22Rv1 (cell line): Measurements from ENCODE around the gene PPM1J.

Experiments used
- H3K27ac ChIP-seq: fragments of 450-650 bp; 2 replicates; pipeline ENCODE4 v1.5.1; 2017
- ZFX ChIP-seq: fragments of 450-650 bp; IDR thresholded peaks from 2 replicates; pipeline ENCODE4 v1.6.1; 2017; ENCODE audit warnings: antibody characterized with exemption, borderline replicate concordance
- TF ChIP-seq, protein P1 (sequence below): fragments of 450-650 bp; IDR thresholded peaks from 2 replicates; pipeline ENCODE4 v1.5.1; 2017; ENCODE audit warnings: mild to moderate bottlenecking

PPM1J gene, protein sequence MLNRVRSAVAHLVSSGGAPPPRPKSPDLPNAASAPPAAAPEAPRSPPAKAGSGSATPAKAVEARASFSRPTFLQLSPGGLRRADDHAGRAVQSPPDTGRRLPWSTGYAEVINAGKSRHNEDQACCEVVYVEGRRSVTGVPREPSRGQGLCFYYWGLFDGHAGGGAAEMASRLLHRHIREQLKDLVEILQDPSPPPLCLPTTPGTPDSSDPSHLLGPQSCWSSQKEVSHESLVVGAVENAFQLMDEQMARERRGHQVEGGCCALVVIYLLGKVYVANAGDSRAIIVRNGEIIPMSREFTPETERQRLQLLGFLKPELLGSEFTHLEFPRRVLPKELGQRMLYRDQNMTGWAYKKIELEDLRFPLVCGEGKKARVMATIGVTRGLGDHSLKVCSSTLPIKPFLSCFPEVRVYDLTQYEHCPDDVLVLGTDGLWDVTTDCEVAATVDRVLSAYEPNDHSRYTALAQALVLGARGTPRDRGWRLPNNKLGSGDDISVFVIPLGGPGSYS

DNA sequence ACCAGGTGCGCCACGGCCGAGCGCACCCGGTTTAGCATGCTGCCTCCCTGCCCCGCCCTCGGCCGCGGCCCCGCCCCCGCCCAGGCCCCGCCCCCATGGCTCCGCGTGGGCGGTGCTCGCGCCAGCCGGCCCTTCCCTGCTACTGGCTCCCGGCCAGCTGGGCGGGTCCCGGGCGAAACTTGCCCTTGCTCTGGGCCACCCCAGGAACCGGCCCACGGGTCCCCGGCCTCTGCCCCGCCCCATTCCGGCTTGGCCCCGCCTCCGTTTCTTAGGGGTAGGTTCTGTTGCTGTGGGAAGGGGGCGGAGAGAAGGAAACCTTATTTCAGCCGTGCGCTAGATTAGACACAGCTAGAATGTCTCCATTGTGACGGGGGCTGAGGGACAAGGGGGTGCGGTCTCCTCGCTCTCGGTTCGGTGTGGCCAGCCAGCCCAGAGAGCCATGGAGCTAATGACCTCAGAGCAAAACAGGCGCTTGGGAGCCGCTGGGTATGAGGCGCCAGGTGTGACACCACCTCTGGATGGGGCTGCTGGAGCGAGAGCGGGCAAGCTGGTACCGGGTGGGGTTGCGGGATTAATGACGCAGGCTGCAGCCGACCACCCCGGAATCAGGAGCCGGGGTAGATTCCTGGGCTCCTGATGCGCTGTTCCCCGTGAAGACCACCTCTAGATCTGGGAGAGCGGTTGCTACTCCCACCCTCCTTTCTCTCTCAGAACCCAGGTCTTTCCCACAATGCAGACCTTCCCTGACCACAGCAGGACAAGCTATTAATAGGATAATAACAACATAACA is at the start of gene PPM1J:
PPM1J (minus strand) TSS at position 69 of the 790 bp plus-strand sequence; CDS start at position 38, 31 bp downstream.
- H3K27ac ChIP-seq: no peak within 1 kb of the TSS
- TF ChIP-seq, protein P1, sequence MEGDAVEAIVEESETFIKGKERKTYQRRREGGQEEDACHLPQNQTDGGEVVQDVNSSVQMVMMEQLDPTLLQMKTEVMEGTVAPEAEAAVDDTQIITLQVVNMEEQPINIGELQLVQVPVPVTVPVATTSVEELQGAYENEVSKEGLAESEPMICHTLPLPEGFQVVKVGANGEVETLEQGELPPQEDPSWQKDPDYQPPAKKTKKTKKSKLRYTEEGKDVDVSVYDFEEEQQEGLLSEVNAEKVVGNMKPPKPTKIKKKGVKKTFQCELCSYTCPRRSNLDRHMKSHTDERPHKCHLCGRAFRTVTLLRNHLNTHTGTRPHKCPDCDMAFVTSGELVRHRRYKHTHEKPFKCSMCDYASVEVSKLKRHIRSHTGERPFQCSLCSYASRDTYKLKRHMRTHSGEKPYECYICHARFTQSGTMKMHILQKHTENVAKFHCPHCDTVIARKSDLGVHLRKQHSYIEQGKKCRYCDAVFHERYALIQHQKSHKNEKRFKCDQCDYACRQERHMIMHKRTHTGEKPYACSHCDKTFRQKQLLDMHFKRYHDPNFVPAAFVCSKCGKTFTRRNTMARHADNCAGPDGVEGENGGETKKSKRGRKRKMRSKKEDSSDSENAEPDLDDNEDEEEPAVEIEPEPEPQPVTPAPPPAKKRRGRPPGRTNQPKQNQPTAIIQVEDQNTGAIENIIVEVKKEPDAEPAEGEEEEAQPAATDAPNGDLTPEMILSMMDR: no peak
- no peak for TF ChIP-seq ZFX

DNA sequence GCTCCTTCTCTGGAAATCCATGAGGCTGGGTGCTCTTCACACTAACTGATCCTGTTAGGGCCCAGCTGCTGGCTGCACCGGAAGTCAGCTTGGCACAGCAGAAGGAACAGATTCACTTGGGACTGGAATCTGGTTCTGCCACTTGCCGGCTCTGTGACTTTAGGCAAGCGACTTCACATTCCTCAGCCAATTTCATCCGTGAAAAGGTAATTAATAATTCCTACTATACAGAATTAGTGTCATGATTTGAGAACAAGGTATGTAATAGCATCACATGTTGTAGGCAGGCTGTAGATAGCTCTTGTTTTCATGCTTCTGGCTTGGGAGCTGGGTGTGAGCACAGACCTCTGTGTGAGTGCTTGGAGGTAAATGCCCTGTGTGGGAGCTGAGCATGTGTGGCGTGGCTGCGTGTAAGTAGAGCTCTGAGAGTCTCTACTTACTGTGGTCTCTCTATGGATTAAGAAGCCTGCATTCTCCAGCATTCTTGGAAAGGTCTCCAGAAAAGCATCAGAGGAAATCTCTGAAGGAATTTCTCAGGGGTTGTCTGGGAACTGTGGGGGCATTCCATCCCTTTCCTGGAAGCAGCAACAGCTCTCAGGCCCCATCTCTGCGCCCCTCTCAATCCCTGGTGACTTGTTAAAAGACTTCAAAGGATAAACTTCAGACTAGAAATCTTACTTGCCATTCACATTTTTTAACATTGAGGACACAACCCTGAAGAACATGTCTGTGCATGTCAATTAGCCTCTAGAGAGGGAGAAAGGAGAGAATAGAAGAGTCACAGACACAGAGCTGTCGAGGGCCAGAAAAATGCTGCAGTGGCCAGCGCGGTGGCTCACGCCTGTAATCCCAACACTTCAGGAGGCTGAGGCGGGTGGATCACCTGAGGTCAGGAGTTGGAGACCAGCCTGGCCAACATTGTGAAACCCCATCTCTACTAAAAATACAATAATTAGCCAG is 47.7 kb upstream of the PPM1J start:
- TF ChIP-seq, protein P1: no peak
- no peak for TF ChIP-seq ZFX
- H3K27ac ChIP-seq: no peak overlapping the region

DNA sequence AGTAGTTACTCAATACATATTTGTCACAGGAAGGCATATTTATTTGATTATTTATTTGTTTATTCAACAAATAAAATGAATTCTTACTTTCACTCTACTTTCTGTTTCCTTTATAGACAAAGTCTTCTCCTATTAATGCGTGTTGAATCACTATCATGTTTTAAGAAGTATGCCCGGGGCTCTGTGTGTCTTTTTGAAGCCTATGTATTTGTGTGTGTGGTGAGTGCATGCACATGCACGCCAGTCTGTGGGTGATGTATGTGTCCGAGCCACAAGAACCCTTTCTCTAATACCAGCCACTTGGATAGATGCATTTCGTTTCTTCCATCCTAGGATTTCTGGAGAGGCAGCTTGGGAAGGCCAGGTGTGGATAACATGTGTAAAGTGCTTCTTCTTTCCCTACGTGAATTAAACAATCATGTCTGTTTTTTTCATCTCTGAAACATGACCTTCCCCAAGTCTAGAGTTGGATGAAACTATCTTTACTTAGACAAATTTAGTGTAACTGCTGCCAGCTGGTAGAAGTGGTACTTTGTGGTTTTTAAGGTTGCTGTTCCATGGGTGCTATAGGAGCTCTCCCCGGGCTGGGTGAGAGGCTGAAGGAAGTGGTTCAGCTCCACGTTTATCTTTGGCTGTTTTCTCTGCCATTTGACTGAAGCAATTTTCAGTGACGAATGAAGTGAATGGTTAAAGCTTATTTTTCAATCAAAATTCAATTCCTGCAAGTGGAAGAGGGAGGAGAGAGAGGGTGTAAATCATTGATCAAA is 46.8 kb upstream of the PPM1J start:
- no peak overlapping the region for H3K27ac ChIP-seq
- TF ChIP-seq, protein P1: no peak
- no peak for TF ChIP-seq ZFX

DNA sequence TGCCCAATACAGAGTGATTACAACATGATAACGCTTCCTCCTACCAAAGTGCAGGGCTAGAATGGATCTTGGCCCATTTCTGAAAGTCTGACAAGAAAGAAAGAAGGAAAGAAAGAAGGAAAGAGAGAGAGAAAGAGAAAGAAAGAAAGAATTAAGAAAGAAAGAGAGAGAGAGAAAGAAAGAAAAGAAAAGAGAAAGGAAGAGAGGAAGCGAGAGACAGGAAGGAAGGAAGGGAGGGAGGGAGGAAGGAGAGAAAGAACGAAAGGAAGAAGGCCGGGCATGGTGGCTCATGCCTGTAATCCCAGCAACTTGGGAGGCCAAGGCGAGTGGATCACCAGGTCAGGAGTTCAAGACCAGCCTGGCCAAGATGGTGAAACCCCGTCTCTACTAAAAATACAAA is 44.1 kb upstream of the PPM1J start:
- no peak for TF ChIP-seq ZFX
- TF ChIP-seq, protein P1: no peak
- no peak overlapping the region for H3K27ac ChIP-seq

DNA sequence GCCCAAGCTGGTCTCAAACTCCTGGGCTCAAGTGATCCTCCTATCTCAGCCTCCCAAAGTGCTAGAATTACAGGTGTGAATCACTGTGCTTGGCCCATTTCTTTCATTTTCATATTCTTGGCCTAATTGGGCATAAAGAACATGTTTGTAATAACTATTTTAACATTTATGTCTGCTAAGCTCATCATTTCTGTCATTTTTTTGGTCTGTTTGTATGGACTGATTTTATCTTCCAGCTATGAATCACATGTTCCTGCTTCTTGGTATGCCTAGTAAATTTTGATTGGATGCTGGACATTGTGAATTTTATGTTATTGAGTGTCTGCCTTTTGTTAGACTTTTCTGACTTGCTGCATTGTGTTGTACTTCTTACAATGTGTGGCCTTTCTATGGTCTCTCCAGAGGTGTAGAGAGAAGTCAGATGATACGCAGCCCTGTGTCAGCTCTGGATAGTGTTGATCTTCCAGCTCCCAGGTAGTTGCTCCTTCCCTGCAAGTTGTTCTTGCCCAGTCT is 39.0 kb upstream of the PPM1J start:
- H3K27ac ChIP-seq: no peak overlapping the region
- TF ChIP-seq, protein P1: no peak
- TF ChIP-seq ZFX: no peak

DNA sequence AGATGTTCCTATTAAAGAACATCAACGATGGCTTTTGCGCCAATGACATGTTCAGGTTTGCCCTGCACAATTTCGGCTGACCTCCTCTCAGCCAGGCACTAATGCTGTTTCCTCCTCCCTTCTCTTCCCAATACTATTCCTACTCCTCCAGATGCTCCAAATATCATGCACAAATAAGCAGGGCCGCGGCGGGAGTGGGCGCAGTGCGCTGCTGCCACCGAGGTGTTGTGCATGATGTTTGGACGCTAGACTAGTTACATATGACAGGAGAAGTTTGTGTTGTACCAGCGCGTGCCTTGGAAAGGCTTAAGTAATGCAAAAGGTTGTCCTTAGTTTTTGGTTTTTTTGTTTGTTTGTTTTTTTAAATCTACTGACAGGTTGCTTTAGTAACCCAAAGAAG is 33.3 kb upstream of the PPM1J start:
- TF ChIP-seq, protein P1: no peak
- TF ChIP-seq ZFX: no peak
- no peak overlapping the region for H3K27ac ChIP-seq
